GM18505 (cell line): ENCODE results near the gene GAGE12D.
"Not testable (repeated sequence)": the region's sequence is repeated elsewhere in the genome, so short reads cannot be mapped to it uniquely, and the experiment has no call there.

Experiments
- ATAC-seq: cut with Tn5 transposase; IDR thresholded peaks from one replicate; pipeline ENCODE4 v1.9.1; 2021; ENCODE audit not compliant: unreplicated experiment

Gene GAGE12D

GRCh38 chrX:49541433-49541832 lies at the start of gene GAGE12D:
GAGE12D (plus strand) TSS chrX:49541733; CDS start chrX:49542888, 1,155 bp downstream.
- not testable (repeated sequence) for ATAC-seq

GRCh38 chrX:49531877-49532276 lies 9.7 kb upstream of the GAGE12D start, which contains the start of gene GAGE12C:
GAGE12C (plus strand) TSS chrX:49532177; CDS start chrX:49533332, 1,155 bp downstream.
- ATAC-seq = not testable (repeated sequence)

- not testable (repeated sequence) for ATAC-seq
Observed at GRCh38 chrX:49550989-49551388, 9.5 kb downstream of the GAGE12D start, which contains the start of gene GAGE12E. GAGE12E (plus strand) TSS chrX:49551289; CDS start chrX:49552444, 1,155 bp downstream.

GRCh38 chrX:49560542-49560941 lies 19.0 kb downstream of the GAGE12D start, which contains the start of gene GAGE12F:
GAGE12F (plus strand) TSS chrX:49560842; CDS start chrX:49561997, 1,155 bp downstream.
- ATAC-seq = not testable (repeated sequence)

- ATAC-seq = not testable (repeated sequence)
Observed at GRCh38 chrX:49568728-49569127, 27.2 kb downstream of the GAGE12D start.

- ATAC-seq = not testable (repeated sequence)
Observed at GRCh38 chrX:49569152-49569551, 27.6 kb downstream of the GAGE12D start.

GRCh38 chrX:49570100-49570499 lies 28.6 kb downstream of the GAGE12D start, which contains the start of gene GAGE12G:
GAGE12G (plus strand) TSS chrX:49570400; CDS start chrX:49571555, 1,155 bp downstream.
- not testable (repeated sequence) for ATAC-seq

- ATAC-seq = not testable (repeated sequence)
Observed at GRCh38 chrX:49579649-49580048, 38.1 kb downstream of the GAGE12D start, which contains the start of gene GAGE12H. GAGE12H (plus strand) TSS chrX:49579949; CDS start chrX:49581104, 1,155 bp downstream.

- ATAC-seq = not testable (repeated sequence)
Observed at GRCh38 chrX:49589196-49589595, 47.7 kb downstream of the GAGE12D start, which contains the start of gene GAGE2A. GAGE2A (plus strand) TSS chrX:49589496; CDS start chrX:49590651, 1,155 bp downstream.

GRCh38 chrX:49589769-49590478 lies 48.4 kb downstream of the GAGE12D start:
- not testable (repeated sequence) for ATAC-seq

GRCh38 chrX:49590488-49590887 lies 49.0 kb downstream of the GAGE12D start:
- ATAC-seq = not testable (repeated sequence)
